GM12878 (cell line): ENCODE results near the gene PRRG4. TPM values are rescaled to one million over a fixed set of nuclear protein-coding genes. Genes with fewer than 3 reads are reported as not detected.
A peak's percentile ranks its signal among the peaks of the same experiment; 100 is the strongest.

Source experiments
- ATAC-seq: fragments of 200-7000 bp; cut with Tn5 transposase; 3 replicates; pipeline ENCODE4 v1.9.1; 2020; ENCODE audit warnings: mild to moderate bottlenecking, moderate library complexity
- BruUV-seq: library from RNA; stranded (reverse); fragments of 400-500 nt; replicated peaks from 2 replicates; lab custom pipeline; 2021; lab: Mats Ljungman, UMichigan
- CTCF ChIA-PET: fragments of 300-600 bp; sonication (Branson Sonifier 250); formaldehyde crosslinking; extraction: SDS; loops from one replicate; lab custom pipeline; 2021; ENCODE audit warnings: inconsistent platforms; lab: Yijun Ruan, JAX
- POLR2A ChIA-PET: fragments of 350-600 bp; formaldehyde crosslinking; extraction: SDS; loops from one replicate; lab custom pipeline; 2021; ENCODE audit warnings: inconsistent platforms; lab: Charles Lee
- RAD21 ChIA-PET: fragments of 300-600 bp; sonication (Branson Sonifier 250); formaldehyde crosslinking; loops from one replicate; lab custom pipeline; 2023; ENCODE audit warnings: antibody characterized with exemption; ENCODE audit not compliant: unreplicated experiment; lab: Charles Lee
- SMC1A ChIA-PET: fragments of 300-600 bp; sonication (Branson Sonifier 250); formaldehyde crosslinking; loops from one replicate; lab custom pipeline; 2023; ENCODE audit not compliant: unreplicated experiment, uncharacterized antibody; lab: Charles Lee
- DNase-seq: peaks from one replicate; pipeline ENCODE4 v3.0.0-alpha.2; 2011; ENCODE audit warnings: low read depth, low spot score
- FAIRE-seq: peaks from 3 replicates; lab custom pipeline; 2011; peaks lifted over from hg19 to GRCh38; lab: Jason Lieb, UNC
- H2AFZ ChIP-seq: 2 replicates; pipeline ENCODE4 v1.6.0; 2011; ENCODE audit warnings: low read depth, low read length, control low read depth; ENCODE audit not compliant: control insufficient read depth
- H3K27ac ChIP-seq: 2 replicates; pipeline ENCODE4 v1.5.1; 2011; ENCODE audit warnings: control low read depth; ENCODE audit not compliant: control insufficient read depth, insufficient read depth
- H3K27me3 ChIP-seq, 2 experiments: replicated peaks in 1 of 2; 2 replicates each; pipeline versions ENCODE4 v1.6.0 to v1.6.1; 2011; ENCODE audit warnings: low read length in 1 of 2; ENCODE audit not compliant: control insufficient read depth in 2 of 2, insufficient read depth in 2 of 2
- H3K36me3 ChIP-seq, 2 experiments: 2 replicates each; pipeline ENCODE4 v1.5.1; 2011; ENCODE audit warnings: low read length in 1 of 2; ENCODE audit not compliant: control insufficient read depth in 2 of 2, insufficient read depth in 2 of 2
- H3K4me1 ChIP-seq: 2 replicates; pipeline ENCODE4 v1.6.1; 2011; ENCODE audit warnings: mild to moderate bottlenecking, low read length, moderate library complexity, mixed read lengths; ENCODE audit not compliant: control insufficient read depth, insufficient read depth
- H3K4me2 ChIP-seq: 2 replicates; pipeline ENCODE4 v1.6.0; 2011; ENCODE audit warnings: control low read depth; ENCODE audit not compliant: control insufficient read depth, insufficient read depth
- H3K4me3 ChIP-seq: fragments of 200-600 bp; sonication (generic); 2 replicates; pipeline ENCODE4 v1.5.1; 2016
- H3K79me2 ChIP-seq: 2 replicates; pipeline ENCODE4 v1.6.0; 2011; ENCODE audit warnings: low read length; ENCODE audit not compliant: control insufficient read depth, insufficient read depth
- H3K9ac ChIP-seq: 2 replicates; pipeline ENCODE4 v1.8.0; 2011; ENCODE audit warnings: low read length, control low read depth, mixed read lengths; ENCODE audit not compliant: control insufficient read depth, insufficient read depth
- H3K9me3 ChIP-seq: replicated peaks from 3 replicates; pipeline ENCODE4 v1.5.1; 2011; ENCODE audit warnings: mild to moderate bottlenecking, low read length; ENCODE audit not compliant: control insufficient read depth, insufficient read depth
- H4K20me1 ChIP-seq: 2 replicates; pipeline ENCODE4 v1.6.0; 2011; ENCODE audit not compliant: control insufficient read depth, insufficient read depth
- BMI1 ChIP-seq: fragments of 450-650 bp; IDR thresholded peaks from 2 replicates; pipeline ENCODE4 v1.6.1; 2016; ENCODE audit warnings: mild to moderate bottlenecking, moderate library complexity, borderline replicate concordance
- CREB1 ChIP-seq: IDR thresholded peaks from 2 replicates; pipeline ENCODE4 v1.6.1; 2012; ENCODE audit warnings: low read depth, mild to moderate bottlenecking, inconsistent platforms
- HDAC6 ChIP-seq: fragments of 200-600 bp; sonication (generic); IDR thresholded peaks from one replicate; pipeline ENCODE4 v1.8.0; 2017; ENCODE audit warnings: antibody characterized with exemption; ENCODE audit not compliant: unreplicated experiment
- KDM1A ChIP-seq: fragments of 200-600 bp; sonication (generic); IDR thresholded peaks from 2 replicates; pipeline ENCODE4 v1.6.1; 2016; ENCODE audit warnings: borderline replicate concordance
- MTA3 ChIP-seq: IDR thresholded peaks from 2 replicates; pipeline ENCODE4 v1.6.1; 2012; ENCODE audit warnings: low read length, inconsistent platforms, borderline replicate concordance
- PAX8 ChIP-seq: fragments of 450-650 bp; IDR thresholded peaks from 2 replicates; pipeline ENCODE4 v1.6.1; 2017; ENCODE audit warnings: mild to moderate bottlenecking, moderate library complexity
- POLR2A ChIP-seq: IDR thresholded peaks from 2 replicates; pipeline ENCODE4 v1.6.1; 2011; ENCODE audit warnings: low read depth, mild to moderate bottlenecking, low read length
- RBBP5 ChIP-seq: fragments of 200-600 bp; sonication (generic); conservative IDR thresholded peaks from 2 replicates; pipeline ENCODE4 v1.6.1; 2016
- ZZZ3 ChIP-seq: IDR thresholded peaks from 2 replicates; pipeline ENCODE4 v1.6.1; 2011; ENCODE audit warnings: low read depth; ENCODE audit not compliant: control insufficient read depth, insufficient read length
- WGBS: methylation state at CpG from one replicate; pipeline ENCODE4 v1.1.6; 2016; ENCODE audit warnings: low lambda C conversion rate; ENCODE audit not compliant: insufficient replicate concordance, insufficient coverage; ENCODE audit errors: missing lambda C conversion rate; 5-methylcytosine and 5-hydroxymethylcytosine counted together
- in situ Hi-C: fragments of 300-500 bp; cut with MboI; formaldehyde crosslinking; loops from 9 replicates; pipeline ENCODE4 v1.14.3; 2018; ENCODE audit warnings: mixed read lengths
- intact Hi-C: fragments of 100-400 bp; cut with micrococcal nuclease; formaldehyde crosslinking; loops from one replicate; pipeline ENCODE4 v1.14.2; 2022; ENCODE audit not compliant: unreplicated experiment
- polyA plus RNA-seq, 11 experiments: library from polyadenylated mRNA; depleted of rRNA in 4 of 11; unstranded in 6 of 11; stranded (reverse) in 5 of 11; fragments of >200 nt; fragmentation: Nextera tagmentation in 4 of 11; fragmentation: Illumina TruSeq in 1 of 11; extraction: Ambion mirVana in 4 of 11; extraction: Trizol in 1 of 11; gene quantifications; 1 replicate in 1 of 11; 2 replicates in 10 of 11; pipeline versions ENCODE4 v1.2.1 to v1.2.3, GENCODE V29; 2011 to 2016; ENCODE audit warnings: inconsistent platforms in 2 of 11, missing spikeins in 2 of 11, low read depth in 1 of 11
- total RNA-seq, 4 experiments: library from RNA; depleted of rRNA in 3 of 4; stranded (reverse); fragments of >200 nt in 3 of 4; fragmentation: Illumina TruSeq in 1 of 4; extraction: Trizol in 1 of 4; gene quantifications; 2 replicates each; pipeline versions ENCODE4 v1.2.1 to v1.2.3, GENCODE V29; 2013 to 2021

Gene PRRG4
- total and polyA plus RNA-seq, 10 of the 15 experiments (the other 5 are each of a cell fraction or from before 2014, with no cell fraction given): 0.55 to 4.9 (median 1.9) TPM

DNA sequence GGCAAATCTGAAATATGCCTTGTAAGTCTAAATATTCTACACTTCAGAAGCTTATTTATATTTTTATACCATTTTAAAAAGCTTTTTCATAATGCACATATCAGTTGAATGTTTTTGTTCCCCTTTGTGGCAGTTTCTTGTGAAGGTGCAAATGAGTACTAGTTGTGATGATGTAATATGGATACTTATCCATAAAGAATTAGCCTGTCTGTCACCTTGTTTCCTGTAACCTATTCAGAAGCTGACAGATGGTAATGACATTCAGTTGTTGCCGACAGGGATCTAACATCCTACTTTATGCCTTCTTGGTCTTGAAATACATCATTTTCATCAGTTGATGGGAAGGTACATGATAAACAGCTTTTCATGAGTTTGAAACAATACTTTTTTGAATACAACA is 65.7 kb downstream of the PRRG4 start (continued):
- TF ChIP-seq CREB1 (no peak), HDAC6 (no peak)

DNA sequence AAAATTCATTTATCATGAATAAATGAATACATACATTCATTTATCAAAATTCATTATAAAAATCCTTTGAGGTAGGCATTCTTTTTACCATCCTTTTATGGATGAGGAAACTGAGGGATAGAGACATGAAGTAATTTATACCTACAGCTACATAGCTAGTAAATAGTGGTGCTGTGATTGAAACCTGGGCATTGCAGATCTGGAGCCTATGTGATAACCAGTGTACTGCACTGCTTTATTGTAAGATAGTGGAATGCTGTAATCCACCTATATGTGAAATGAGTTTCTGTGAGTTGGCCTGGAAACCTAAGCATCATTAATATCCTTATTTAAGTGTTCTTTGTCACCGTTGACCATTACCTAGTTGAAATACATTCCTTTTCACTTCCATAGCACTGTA is 67.4 kb downstream of the PRRG4 start:
- WGBS: 41% methylated on average over 1 of the region's 1 CpG
- peaks cover 87% of the 10 kb centered on the region for H3K79me2 ChIP-seq
- H3K4me1 ChIP-seq: peaks cover 22% of the 10 kb centered on the region
- intact Hi-C loops: loop anchor here (2.0 to 10.0 kb wide), 2 partner anchors 22 to 358 kb away; partner anchors contain the start of gene HIPK3
- H3K9ac ChIP-seq: no peak overlapping the region
- no peaks in the 10 kb centered on the region for H3K9me3 ChIP-seq
- H3K27me3 ChIP-seq: no peaks in the 10 kb centered on the region
- H3K4me3 ChIP-seq: no peak overlapping the region
- CTCF ChIA-PET: interaction anchor here (0.7 to 6.3 kb wide), 4 partner anchors 11 to 167 kb away, joined by 3 to 41 read pairs (median 22); no protein-coding TSS in a partner anchor
- SMC1A ChIA-PET: interaction anchor here (0.6 to 7.4 kb wide), 5 partner anchors 10 to 167 kb away, joined by 3 to 47 read pairs (median 7); no protein-coding TSS in a partner anchor
- peaks cover 0 to 3% of the 10 kb centered on the region in 2 experiments; a peak in 1 of 4 replicates for H3K36me3 ChIP-seq
- FAIRE-seq: no peak
- H2AFZ ChIP-seq: no peak overlapping the region
- H3K27ac ChIP-seq: peak overlapping the region; percentile 3; the same call in 1 of the 2 replicates
- TF ChIP-seq BMI1: no peak
- TF ChIP-seq RBBP5: no peak
- no peak for TF ChIP-seq PAX8
- TF ChIP-seq KDM1A: no peak
- no peak for TF ChIP-seq POLR2A
- no peak for TF ChIP-seq ZZZ3
- TF ChIP-seq MTA3: no peak
- no peak for DNase-seq
- POLR2A ChIA-PET: interaction anchor here (0.9 to 1.3 kb wide), 3 partner anchors 17 to 42 kb away, joined by 3 read pairs; no protein-coding TSS in a partner anchor
- ATAC-seq: no peak
- in situ Hi-C loops: no loop called here
- RAD21 ChIA-PET: interaction anchor here (1.2 kb wide), 1 partner anchor 313 kb away, joined by 3 read pairs; the partner anchor contains the start of gene EIF3M
- peak overlapping the region; percentile 50; the same call in 1 of the 2 replicates for H3K4me2 ChIP-seq
- no peaks in the 10 kb centered on the region for H4K20me1 ChIP-seq
- no TSS peak for BruUV-seq
